Activated CD4-positive, alpha-beta memory T cell treated with anti-CD3 and anti-CD28 coated beads, Interleukin-2, amount 10 ng/mL, durations not matched to agents 7 days and 5 days (primary cell): ENCODE results near the gene CLDN8. TPM values are rescaled to one million over a fixed set of nuclear protein-coding genes. Genes with fewer than 3 reads are reported as not detected.

Experiments
- CTCF ChIA-PET: fragments of 350-600 bp; sonication (Branson Sonifier 250); formaldehyde crosslinking; loops from one replicate; lab custom pipeline; 2021; ENCODE audit warnings: antibody characterized with exemption, inconsistent platforms; lab: Charles Lee
- POLR2A ChIA-PET: fragments of 350-600 bp; sonication (Branson Sonifier 250); formaldehyde crosslinking; loops from one replicate; lab custom pipeline; 2021; ENCODE audit warnings: antibody characterized with exemption; lab: Charles Lee
- DNase-seq: peaks from one replicate; pipeline ENCODE4 v3.0.0-alpha.2; 2020
- H3K27ac Mint-ChIP-seq: one replicate; pipeline ENCODE4 v1.8.0; 2021; ENCODE audit warnings: mild to moderate bottlenecking, mixed read lengths
- H3K27me3 Mint-ChIP-seq: one replicate; pipeline ENCODE4 v1.8.0; 2021; ENCODE audit warnings: mixed read lengths
- H3K36me3 Mint-ChIP-seq: one replicate; pipeline ENCODE4 v1.8.0; 2021; ENCODE audit warnings: low read depth, mixed read lengths
- H3K4me1 Mint-ChIP-seq: one replicate; pipeline ENCODE4 v1.8.0; 2021; ENCODE audit warnings: mixed read lengths
- H3K4me3 Mint-ChIP-seq: one replicate; pipeline ENCODE4 v1.8.0; 2021; ENCODE audit warnings: mild to moderate bottlenecking, mixed read lengths
- H3K9me3 Mint-ChIP-seq: one replicate; pipeline ENCODE4 v1.8.0; 2021; ENCODE audit warnings: mixed read lengths
- total RNA-seq, 2 experiments: library from RNA; stranded (reverse); gene quantifications; one replicate each; pipeline ENCODE4 v1.2.3, GENCODE V29; 2021

Gene CLDN8
- total RNA-seq, 2 experiments from 2014 or later = not detected

DNA sequence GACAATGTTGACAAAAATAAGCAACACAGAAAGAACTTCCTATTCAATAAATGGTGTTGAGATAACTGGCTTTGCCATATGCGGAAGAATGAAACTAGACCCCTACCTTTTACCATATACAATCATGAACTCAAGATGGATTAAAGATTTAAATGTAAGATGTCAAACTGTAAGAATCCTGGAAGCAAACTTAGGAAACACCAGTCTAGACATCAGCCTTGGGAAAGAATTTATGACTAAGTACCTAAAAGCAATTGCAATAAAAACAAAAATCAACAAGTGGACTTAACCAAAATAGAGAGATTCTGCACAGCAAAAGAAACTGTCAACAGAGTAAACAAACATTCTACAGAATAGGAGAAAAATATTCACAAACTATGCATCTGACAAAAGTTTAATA lies 16.1 kb upstream of the CLDN8 start:
- Mint-ChIP-seq H3K36me3 (no peaks in the 10 kb centered on the region), H3K4me1 (no peaks in the 10 kb centered on the region), H3K4me3 (no peak overlapping the region), H3K27ac (no peak overlapping the region), H3K9me3 (no peaks in the 10 kb centered on the region), H3K27me3 (no peaks in the 10 kb centered on the region)
- CTCF ChIA-PET = no interaction called here
- POLR2A ChIA-PET = no interaction called here
- no peak for DNase-seq

DNA sequence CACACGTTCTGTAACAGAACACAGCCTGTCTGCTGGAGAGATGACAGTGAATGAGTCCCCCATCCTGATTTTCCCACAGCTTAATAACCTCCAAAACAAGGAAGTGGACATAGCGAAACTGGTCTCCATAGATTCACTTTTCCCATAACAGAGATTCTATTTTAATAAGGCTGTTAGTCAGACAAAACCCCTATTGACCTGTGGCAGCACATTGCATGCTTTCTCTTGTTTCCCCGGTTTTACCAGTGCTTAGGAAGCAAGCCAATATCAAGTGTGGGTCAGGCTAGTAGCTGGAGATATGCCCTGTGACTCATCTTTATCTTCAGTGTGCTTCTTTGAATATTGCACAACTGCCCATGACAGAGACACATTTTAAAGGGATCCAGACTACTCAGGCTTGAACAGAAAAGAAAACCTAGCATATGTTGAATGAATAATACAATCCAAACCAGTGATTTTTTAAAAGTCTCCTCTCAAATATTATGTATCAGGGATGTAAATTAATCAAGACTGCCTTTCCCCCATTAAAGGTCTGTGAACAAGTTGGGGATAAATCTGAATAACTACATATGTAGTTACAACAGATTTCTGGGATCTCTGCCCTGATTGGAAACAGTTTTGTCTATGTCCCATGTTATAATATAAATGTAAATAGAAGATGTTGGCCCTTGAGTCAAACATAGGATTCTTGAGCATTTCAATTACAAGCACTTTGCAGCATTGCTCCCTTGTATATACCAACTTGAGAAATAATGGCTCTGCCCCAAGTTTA lies 11.9 kb upstream of the CLDN8 start:
- Mint-ChIP-seq H3K4me1 (no peaks in the 10 kb centered on the region), H3K4me3 (no peak overlapping the region), H3K9me3 (no peaks in the 10 kb centered on the region), H3K27me3 (no peaks in the 10 kb centered on the region), H3K36me3 (no peaks in the 10 kb centered on the region), H3K27ac (no peak overlapping the region)
- ChIA-PET CTCF (no interaction called here), POLR2A (no interaction called here)
- no peak for DNase-seq

- H3K4me1 Mint-ChIP-seq = no peaks in the 10 kb centered on the region
- ChIA-PET POLR2A (no interaction called here), CTCF (no interaction called here)
- no peaks in the 10 kb centered on the region for H3K9me3 Mint-ChIP-seq
- no peaks in the 10 kb centered on the region for H3K27me3 Mint-ChIP-seq
- DNase-seq = no peak
- H3K4me3 Mint-ChIP-seq = no peak overlapping the region
- no peak overlapping the region for H3K27ac Mint-ChIP-seq
- H3K36me3 Mint-ChIP-seq = no peaks in the 10 kb centered on the region
Measured at GRCh38 chr21:30227128-30227527, 11.2 kb upstream of the CLDN8 start.

DNA sequence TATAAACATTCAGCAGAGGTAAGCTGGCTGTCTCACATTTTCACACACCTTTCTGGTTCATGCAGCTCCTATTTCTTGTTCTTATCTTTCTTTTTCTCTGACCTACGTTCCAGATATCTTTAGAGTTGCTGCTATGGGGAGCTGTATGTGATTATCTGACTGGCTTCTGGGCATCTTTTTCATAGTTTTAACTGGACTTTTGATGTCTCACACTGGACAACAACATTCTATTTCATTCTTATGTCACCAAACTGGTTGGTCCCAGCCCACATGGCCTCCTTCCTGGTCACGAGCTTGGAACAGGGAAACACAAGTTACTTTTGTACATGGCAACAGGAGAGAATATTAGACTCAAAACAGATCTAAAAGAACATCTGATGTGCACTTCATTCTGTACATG lies 7.7 kb upstream of the CLDN8 start:
- Mint-ChIP-seq H3K9me3 (peaks cover 2% of the 10 kb centered on the region), H3K27ac (no peak overlapping the region), H3K36me3 (no peaks in the 10 kb centered on the region), H3K27me3 (no peaks in the 10 kb centered on the region), H3K4me1 (no peaks in the 10 kb centered on the region), H3K4me3 (no peak overlapping the region)
- ChIA-PET CTCF (no interaction called here), POLR2A (no interaction called here)
- no peak for DNase-seq

GRCh38 chr21:30222724-30223123 lies 6.8 kb upstream of the CLDN8 start:
- CTCF ChIA-PET = no interaction called here
- no peaks in the 10 kb centered on the region for H3K4me1 Mint-ChIP-seq
- no peaks in the 10 kb centered on the region for H3K36me3 Mint-ChIP-seq
- POLR2A ChIA-PET = no interaction called here
- H3K9me3 Mint-ChIP-seq = peaks cover 2% of the 10 kb centered on the region
- no peak overlapping the region for H3K4me3 Mint-ChIP-seq
- H3K27me3 Mint-ChIP-seq = no peaks in the 10 kb centered on the region
- DNase-seq = no peak
- H3K27ac Mint-ChIP-seq = no peak overlapping the region

- DNase-seq = no peak
- no peaks in the 10 kb centered on the region for H3K4me1 Mint-ChIP-seq
- POLR2A ChIA-PET = no interaction called here
- CTCF ChIA-PET = no interaction called here
- no peaks in the 10 kb centered on the region for H3K9me3 Mint-ChIP-seq
- no peaks in the 10 kb centered on the region for H3K27me3 Mint-ChIP-seq
- no peaks in the 10 kb centered on the region for H3K36me3 Mint-ChIP-seq
- no peak overlapping the region for H3K27ac Mint-ChIP-seq
- no peak overlapping the region for H3K4me3 Mint-ChIP-seq
Measured at GRCh38 chr21:30211071-30211470, 4.8 kb downstream of the CLDN8 start.

GRCh38 chr21:30209601-30210000 lies 6.3 kb downstream of the CLDN8 start:
- no peak overlapping the region for H3K4me3 Mint-ChIP-seq

DNA sequence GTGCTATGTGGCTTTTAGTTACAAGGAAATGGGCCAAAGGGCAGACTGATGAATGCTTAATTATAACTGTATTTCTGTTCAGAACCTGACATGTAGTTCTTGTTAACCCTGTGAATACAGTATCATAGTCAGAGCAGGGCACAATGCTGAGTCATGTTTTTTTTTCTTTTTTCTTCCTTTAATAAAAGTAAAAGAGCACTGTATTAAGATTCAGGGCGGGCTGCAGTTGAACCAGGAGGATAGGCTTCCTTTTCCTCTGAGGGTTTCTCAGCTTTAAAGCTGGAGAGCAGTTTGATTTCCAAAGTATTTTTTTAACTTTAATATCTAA lies 8.7 kb downstream of the CLDN8 start:
- CTCF ChIA-PET = no interaction called here
- POLR2A ChIA-PET = no interaction called here

More at GRCh38 chr21:30209601-30210000, 6.3 kb downstream of the CLDN8 start:
- POLR2A ChIA-PET = no interaction called here
- Mint-ChIP-seq H3K36me3 (no peaks in the 10 kb centered on the region), H3K9me3 (no peaks in the 10 kb centered on the region), H3K27me3 (no peaks in the 10 kb centered on the region), H3K27ac (no peak overlapping the region), H3K4me1 (no peaks in the 10 kb centered on the region)
- CTCF ChIA-PET = no interaction called here
- no peak for DNase-seq

DNA sequence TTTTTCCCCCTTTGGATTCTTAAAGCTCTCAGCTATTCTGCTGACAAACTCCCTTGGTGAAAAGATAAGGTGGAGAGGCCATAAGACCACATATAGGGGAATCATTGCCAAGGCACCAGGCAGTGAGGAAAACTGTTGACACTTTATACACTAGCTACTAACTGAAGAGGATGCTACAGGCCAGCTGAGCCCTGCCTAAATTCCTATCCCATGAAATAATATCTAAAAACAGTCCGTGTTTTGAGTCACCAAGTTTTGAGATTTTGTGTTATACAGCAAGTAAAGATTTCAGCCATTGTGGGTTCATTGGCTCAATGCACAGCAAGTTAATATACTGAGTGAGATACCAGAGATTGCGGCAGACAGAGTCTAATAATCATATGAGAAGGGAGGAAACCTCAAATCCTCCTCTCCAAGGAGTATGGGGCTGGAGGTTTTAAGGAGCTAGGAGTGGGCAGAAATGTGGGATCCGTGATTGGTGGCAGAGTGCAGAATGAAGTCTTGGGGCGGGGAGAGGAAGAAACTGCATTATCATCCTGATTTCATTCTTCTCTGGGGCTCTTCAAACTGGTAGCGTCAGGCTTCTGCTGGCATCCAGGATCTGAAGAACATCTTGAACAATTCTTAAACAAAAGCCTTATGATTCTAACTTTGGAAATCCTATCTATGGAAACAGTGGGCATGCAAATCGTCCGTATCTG lies 9.2 kb downstream of the CLDN8 start:
- H3K27me3 Mint-ChIP-seq = no peaks in the 10 kb centered on the region
- DNase-seq = no peak
- H3K36me3 Mint-ChIP-seq = no peaks in the 10 kb centered on the region
- no peak overlapping the region for H3K4me3 Mint-ChIP-seq
- H3K27ac Mint-ChIP-seq = no peak overlapping the region
- ChIA-PET CTCF (no interaction called here), POLR2A (no interaction called here)
- H3K4me1 Mint-ChIP-seq = no peaks in the 10 kb centered on the region
- no peaks in the 10 kb centered on the region for H3K9me3 Mint-ChIP-seq

More for the DNA sequence above, 8.7 kb downstream of the CLDN8 start:
- H3K27me3 Mint-ChIP-seq = no peaks in the 10 kb centered on the region
- no peak overlapping the region for H3K27ac Mint-ChIP-seq
- no peak overlapping the region for H3K4me3 Mint-ChIP-seq
- no peaks in the 10 kb centered on the region for H3K4me1 Mint-ChIP-seq
- H3K9me3 Mint-ChIP-seq = no peaks in the 10 kb centered on the region
- no peak for DNase-seq
- H3K36me3 Mint-ChIP-seq = no peaks in the 10 kb centered on the region

DNA sequence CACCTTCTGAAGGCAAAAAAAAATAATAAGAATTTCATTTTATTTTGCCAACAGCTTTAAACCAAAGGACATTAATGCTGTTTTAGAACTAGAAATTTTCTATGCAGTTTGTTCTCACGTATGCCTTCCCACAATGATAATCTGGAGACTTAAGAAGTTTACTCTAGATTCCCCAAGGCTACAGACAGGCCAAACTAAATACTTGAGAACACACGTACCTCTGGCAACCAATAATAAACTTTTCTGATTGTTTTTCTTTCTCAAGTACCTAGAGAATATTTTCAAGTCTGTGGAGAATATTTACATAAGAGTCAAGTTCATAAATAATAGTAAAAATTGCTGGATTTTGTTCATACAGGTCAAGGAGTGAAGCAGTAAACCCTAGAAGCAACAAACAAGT lies 15.9 kb downstream of the CLDN8 start:
- Mint-ChIP-seq H3K36me3 (no peaks in the 10 kb centered on the region), H3K9me3 (no peaks in the 10 kb centered on the region), H3K27ac (no peak overlapping the region), H3K4me3 (no peak overlapping the region), H3K4me1 (no peaks in the 10 kb centered on the region), H3K27me3 (no peaks in the 10 kb centered on the region)
- ChIA-PET CTCF (no interaction called here), POLR2A (no interaction called here)
- DNase-seq = no peak

GRCh38 chr21:30194701-30195299 lies 21.1 kb downstream of the CLDN8 start:
- CTCF ChIA-PET = interaction anchor here (1.2 kb wide), 1 partner anchor 150 kb away, joined by 3 read pairs; no protein-coding TSS in a partner anchor
- Mint-ChIP-seq H3K27me3 (no peaks in the 10 kb centered on the region), H3K4me3 (no peak overlapping the region), H3K36me3 (no peaks in the 10 kb centered on the region), H3K27ac (no peak overlapping the region), H3K9me3 (peaks cover 2% of the 10 kb centered on the region), H3K4me1 (no peaks in the 10 kb centered on the region)
- POLR2A ChIA-PET = interaction anchor here (0.6 kb wide), 1 partner anchor 25 kb away, joined by 3 read pairs; no protein-coding TSS in a partner anchor
- DNase-seq = no peak

- no peak overlapping the region for H3K4me3 Mint-ChIP-seq
- POLR2A ChIA-PET = no interaction called here
- H3K36me3 Mint-ChIP-seq = no peaks in the 10 kb centered on the region
- no peaks in the 10 kb centered on the region for H3K4me1 Mint-ChIP-seq
- CTCF ChIA-PET = no interaction called here
- H3K27ac Mint-ChIP-seq = no peak overlapping the region
- peaks cover 2% of the 10 kb centered on the region for H3K9me3 Mint-ChIP-seq
- DNase-seq = no peak
- H3K27me3 Mint-ChIP-seq = no peaks in the 10 kb centered on the region
Measured at GRCh38 chr21:30193201-30193600, 22.7 kb downstream of the CLDN8 start.

- DNase-seq = no peak
- no peaks in the 10 kb centered on the region for H3K4me1 Mint-ChIP-seq
- no peak overlapping the region for H3K27ac Mint-ChIP-seq
- no peak overlapping the region for H3K4me3 Mint-ChIP-seq
- ChIA-PET POLR2A (no interaction called here), CTCF (no interaction called here)
- H3K27me3 Mint-ChIP-seq = no peaks in the 10 kb centered on the region
- H3K9me3 Mint-ChIP-seq = peaks cover 2% of the 10 kb centered on the region
- H3K36me3 Mint-ChIP-seq = no peaks in the 10 kb centered on the region
Measured at GRCh38 chr21:30190554-30190953, 25.3 kb downstream of the CLDN8 start.
